ENCODE data around the gene TBC1D21. TPM values are rescaled to one million over a fixed set of nuclear protein-coding genes. Genes with fewer than 3 reads are reported as not detected.
A peak's percentile ranks its signal among the peaks of the same experiment; 100 is the strongest.

Gene TBC1D21
- total RNA-seq, 1 donor from 2014 or later = not detected

GRCh38 chr15:73905225-73905827, 32.0 kb downstream of the TBC1D21 start:
- Histone ChIP-seq H3K36me3 (ENCODE audit: control insufficient read depth, insufficient read depth, low read length) (no peaks in the 10 kb centered on the region), H3K27me3 (ENCODE audit: control insufficient read depth, insufficient read depth, low read length) (peaks cover 2% of the 10 kb centered on the region), H3K4me3 (ENCODE audit: low read depth, low read length) (no peak overlapping the region)
- no peak for TF ChIP-seq CTCF (IDR thresholded peaks at IDR 0.05; ENCODE audit: insufficient read depth, low read length, severe bottlenecking)
- DNase-seq (ENCODE audit: low read depth) (no peak), FAIRE-seq (no peak)

- DNase-seq (ENCODE audit: low read depth) (no peak), FAIRE-seq (no peak)
- Histone ChIP-seq H3K27me3 (ENCODE audit: control insufficient read depth, insufficient read depth, low read length) (peaks cover 5% of the 10 kb centered on the region), H3K36me3 (ENCODE audit: control insufficient read depth, insufficient read depth, low read length) (no peaks in the 10 kb centered on the region), H3K4me3 (ENCODE audit: low read depth, low read length) (no peak overlapping the region)
- TF ChIP-seq CTCF (IDR thresholded peaks at IDR 0.05; ENCODE audit: insufficient read depth, low read length, severe bottlenecking) = no peak
These were observed 33.1 kb downstream of the TBC1D21 start for GRCh38 chr15:73906346-73907034.

GRCh38 chr15:73907035-73907408, 33.7 kb downstream of the TBC1D21 start:
- H3K4me3 ChIP-seq (ENCODE audit: low read depth, low read length) = no peak overlapping the region
- peaks cover 5% of the 10 kb centered on the region for H3K27me3 ChIP-seq (ENCODE audit: control insufficient read depth, insufficient read depth, low read length)
- DNase-seq (ENCODE audit: low read depth) (no peak), FAIRE-seq (no peak)
- TF ChIP-seq CTCF (IDR thresholded peaks at IDR 0.05; ENCODE audit: insufficient read depth, low read length, severe bottlenecking) = no peak
- no peaks in the 10 kb centered on the region for H3K36me3 ChIP-seq (ENCODE audit: control insufficient read depth, insufficient read depth, low read length)

- H3K4me3 ChIP-seq (ENCODE audit: low read depth, low read length) = no peak overlapping the region
- DNase-seq (ENCODE audit: low read depth) = peak; percentile 48
- TF ChIP-seq CTCF (IDR thresholded peaks at IDR 0.05; ENCODE audit: insufficient read depth, low read length, severe bottlenecking) = peak; percentile 98
- H3K27me3 ChIP-seq (ENCODE audit: control insufficient read depth, insufficient read depth, low read length) = peaks cover 3% of the 10 kb centered on the region
- no peaks in the 10 kb centered on the region for H3K36me3 ChIP-seq (ENCODE audit: control insufficient read depth, insufficient read depth, low read length)
- FAIRE-seq = no peak
These were observed 34.9 kb downstream of the TBC1D21 start for GRCh38 chr15:73908030-73908821.

- Histone ChIP-seq H3K4me3 (ENCODE audit: low read depth, low read length) (no peak overlapping the region), H3K27me3 (ENCODE audit: control insufficient read depth, insufficient read depth, low read length) (peaks cover 3% of the 10 kb centered on the region), H3K36me3 (ENCODE audit: control insufficient read depth, insufficient read depth, low read length) (no peaks in the 10 kb centered on the region)
- no peak for FAIRE-seq
- DNase-seq (ENCODE audit: low read depth) = no peak
- TF ChIP-seq CTCF (IDR thresholded peaks at IDR 0.05; ENCODE audit: insufficient read depth, low read length, severe bottlenecking) = no peak
These were observed 35.4 kb downstream of the TBC1D21 start for GRCh38 chr15:73908822-73909122.
